ENCODE results near the gene CDC42EP1.

CDC42EP1 gene

GRCh38 chr22:37564111-37564711 lies 3.9 kb downstream of the CDC42EP1 start:
- Histone ChIP-seq H3K36me3 (ENCODE audit: control insufficient read depth, low read depth, low read length) (no peaks in the 10 kb centered on the region), H3K27ac (ENCODE audit: low read length) (no peak overlapping the region), H3K9ac (ENCODE audit: low read length) (no peak overlapping the region), H3K4me1 (ENCODE audit: control insufficient read depth, low read depth, low read length) (peaks cover 22% of the 10 kb centered on the region), H3K27me3 (ENCODE audit: control insufficient read depth, insufficient read depth, low read length) (peaks cover 30% of the 10 kb centered on the region), H3K4me3 (ENCODE audit: low read length) (no peak overlapping the region), H3K9me3 (ENCODE audit: control insufficient read depth, low read depth, low read length) (no peaks in the 10 kb centered on the region)

- no peak overlapping the region for H3K4me3 ChIP-seq (ENCODE audit: low read length)
- H3K27me3 ChIP-seq (ENCODE audit: control insufficient read depth, insufficient read depth, low read length): peaks cover 19% of the 10 kb centered on the region
- H3K27ac ChIP-seq (ENCODE audit: low read length): no peak overlapping the region
- H3K9ac ChIP-seq (ENCODE audit: low read length): no peak overlapping the region
- H3K4me1 ChIP-seq (ENCODE audit: control insufficient read depth, low read depth, low read length): peaks cover 26% of the 10 kb centered on the region
- no peaks in the 10 kb centered on the region for H3K36me3 ChIP-seq (ENCODE audit: control insufficient read depth, low read depth, low read length)
- H3K9me3 ChIP-seq (ENCODE audit: control insufficient read depth, low read depth, low read length): no peaks in the 10 kb centered on the region
These were observed 5.5 kb downstream of the CDC42EP1 start for GRCh38 chr22:37565830-37566229.

DNA sequence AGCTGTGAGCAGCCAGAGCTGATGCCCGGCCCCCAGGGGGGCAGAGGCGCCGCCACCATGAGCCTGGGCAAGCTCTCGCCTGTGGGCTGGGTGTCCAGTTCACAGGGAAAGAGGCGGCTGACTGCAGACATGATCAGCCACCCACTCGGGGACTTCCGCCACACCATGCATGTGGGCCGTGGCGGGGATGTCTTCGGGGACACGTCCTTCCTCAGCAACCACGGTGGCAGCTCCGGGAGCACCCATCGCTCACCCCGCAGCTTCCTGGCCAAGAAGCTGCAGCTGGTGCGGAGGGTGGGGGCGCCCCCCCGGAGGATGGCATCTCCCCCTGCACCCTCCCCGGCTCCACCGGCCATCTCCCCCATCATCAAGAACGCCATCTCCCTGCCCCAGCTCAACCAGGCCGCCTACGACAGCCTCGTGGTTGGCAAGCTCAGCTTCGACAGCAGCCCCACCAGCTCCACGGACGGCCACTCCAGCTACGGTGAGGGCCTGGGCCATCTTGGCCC lies 6.1 kb downstream of the CDC42EP1 start:
- Histone ChIP-seq H3K27ac (ENCODE audit: low read length) (no peak overlapping the region), H3K9ac (ENCODE audit: low read length) (no peak overlapping the region), H3K9me3 (ENCODE audit: control insufficient read depth, low read depth, low read length) (no peaks in the 10 kb centered on the region), H3K4me1 (ENCODE audit: control insufficient read depth, low read depth, low read length) (peaks cover 24% of the 10 kb centered on the region), H3K27me3 (ENCODE audit: control insufficient read depth, insufficient read depth, low read length) (peaks cover 14% of the 10 kb centered on the region), H3K4me3 (ENCODE audit: low read length) (no peak overlapping the region), H3K36me3 (ENCODE audit: control insufficient read depth, low read depth, low read length) (no peaks in the 10 kb centered on the region)

DNA sequence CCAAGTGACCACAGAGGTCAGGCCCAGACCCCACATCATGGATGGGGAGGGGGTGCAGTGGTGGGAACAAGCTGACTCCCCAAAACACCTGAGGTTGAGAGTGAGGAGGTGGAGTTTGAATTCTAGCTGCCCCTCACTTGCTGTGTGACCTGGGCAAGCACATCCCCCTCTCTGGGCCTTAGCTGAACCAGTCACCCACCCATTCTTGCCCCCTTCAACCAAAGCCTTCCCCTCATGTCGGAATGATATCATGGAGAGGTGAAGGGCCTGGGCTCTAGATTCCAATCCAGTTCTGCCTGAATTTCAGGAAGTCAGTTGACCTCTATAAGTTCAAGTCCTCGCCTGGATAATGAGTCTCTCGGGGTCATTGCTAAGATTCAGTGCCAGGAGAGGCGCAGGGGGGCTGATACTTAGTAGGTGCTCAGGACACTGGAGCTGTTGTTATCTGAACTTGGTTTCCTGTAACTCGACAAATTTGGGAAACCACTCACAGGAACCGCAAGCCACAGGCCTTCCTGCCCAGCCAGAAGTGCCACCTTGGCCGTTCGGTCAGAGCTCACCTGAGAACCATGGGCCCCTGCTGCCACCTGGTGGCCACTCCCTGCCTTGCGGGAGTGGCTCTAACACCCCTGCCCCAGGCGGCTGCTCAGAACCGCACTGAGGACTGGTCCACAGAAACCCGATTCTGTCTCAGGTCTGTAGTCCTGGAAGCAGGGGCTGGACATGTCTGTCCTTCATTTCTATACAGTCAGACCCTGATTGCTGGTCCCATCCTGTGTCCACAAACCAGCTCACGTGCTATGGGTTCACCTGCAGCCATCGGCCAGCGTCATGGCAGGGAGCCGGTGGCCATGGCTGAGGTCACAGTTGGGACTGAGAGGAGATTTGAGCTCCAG lies 6.9 kb downstream of the CDC42EP1 start:
- Histone ChIP-seq H3K4me1 (ENCODE audit: control insufficient read depth, low read depth, low read length) (peaks cover 18% of the 10 kb centered on the region), H3K9me3 (ENCODE audit: control insufficient read depth, low read depth, low read length) (no peaks in the 10 kb centered on the region)

GRCh38 chr22:37568012-37568411 lies 7.7 kb downstream of the CDC42EP1 start:
- H3K9ac ChIP-seq (ENCODE audit: low read length): no peak overlapping the region
- H3K4me1 ChIP-seq (ENCODE audit: control insufficient read depth, low read depth, low read length): peaks cover 18% of the 10 kb centered on the region
- no peaks in the 10 kb centered on the region for H3K9me3 ChIP-seq (ENCODE audit: control insufficient read depth, low read depth, low read length)
- H3K4me3 ChIP-seq (ENCODE audit: low read length): no peak overlapping the region
- H3K27ac ChIP-seq (ENCODE audit: low read length): no peak overlapping the region
- H3K27me3 ChIP-seq (ENCODE audit: control insufficient read depth, insufficient read depth, low read length): no peaks in the 10 kb centered on the region
- no peaks in the 10 kb centered on the region for H3K36me3 ChIP-seq (ENCODE audit: control insufficient read depth, low read depth, low read length)

More for the DNA sequence above, 6.9 kb downstream of the CDC42EP1 start:
- Histone ChIP-seq H3K9ac (ENCODE audit: low read length) (no peak overlapping the region), H3K36me3 (ENCODE audit: control insufficient read depth, low read depth, low read length) (no peaks in the 10 kb centered on the region), H3K4me3 (ENCODE audit: low read length) (no peak overlapping the region), H3K27ac (ENCODE audit: low read length) (no peak overlapping the region), H3K27me3 (ENCODE audit: control insufficient read depth, insufficient read depth, low read length) (peaks cover 6% of the 10 kb centered on the region)

- H3K27me3 ChIP-seq (ENCODE audit: control insufficient read depth, insufficient read depth, low read length): no peaks in the 10 kb centered on the region
- no peaks in the 10 kb centered on the region for H3K9me3 ChIP-seq (ENCODE audit: control insufficient read depth, low read depth, low read length)
- no peak overlapping the region for H3K4me3 ChIP-seq (ENCODE audit: low read length)
- no peak overlapping the region for H3K9ac ChIP-seq (ENCODE audit: low read length)
- no peaks in the 10 kb centered on the region for H3K36me3 ChIP-seq (ENCODE audit: control insufficient read depth, low read depth, low read length)
- peaks cover 12% of the 10 kb centered on the region for H3K4me1 ChIP-seq (ENCODE audit: control insufficient read depth, low read depth, low read length)
- H3K27ac ChIP-seq (ENCODE audit: low read length): no peak overlapping the region
These were observed 8.2 kb downstream of the CDC42EP1 start for GRCh38 chr22:37568448-37569008.

DNA sequence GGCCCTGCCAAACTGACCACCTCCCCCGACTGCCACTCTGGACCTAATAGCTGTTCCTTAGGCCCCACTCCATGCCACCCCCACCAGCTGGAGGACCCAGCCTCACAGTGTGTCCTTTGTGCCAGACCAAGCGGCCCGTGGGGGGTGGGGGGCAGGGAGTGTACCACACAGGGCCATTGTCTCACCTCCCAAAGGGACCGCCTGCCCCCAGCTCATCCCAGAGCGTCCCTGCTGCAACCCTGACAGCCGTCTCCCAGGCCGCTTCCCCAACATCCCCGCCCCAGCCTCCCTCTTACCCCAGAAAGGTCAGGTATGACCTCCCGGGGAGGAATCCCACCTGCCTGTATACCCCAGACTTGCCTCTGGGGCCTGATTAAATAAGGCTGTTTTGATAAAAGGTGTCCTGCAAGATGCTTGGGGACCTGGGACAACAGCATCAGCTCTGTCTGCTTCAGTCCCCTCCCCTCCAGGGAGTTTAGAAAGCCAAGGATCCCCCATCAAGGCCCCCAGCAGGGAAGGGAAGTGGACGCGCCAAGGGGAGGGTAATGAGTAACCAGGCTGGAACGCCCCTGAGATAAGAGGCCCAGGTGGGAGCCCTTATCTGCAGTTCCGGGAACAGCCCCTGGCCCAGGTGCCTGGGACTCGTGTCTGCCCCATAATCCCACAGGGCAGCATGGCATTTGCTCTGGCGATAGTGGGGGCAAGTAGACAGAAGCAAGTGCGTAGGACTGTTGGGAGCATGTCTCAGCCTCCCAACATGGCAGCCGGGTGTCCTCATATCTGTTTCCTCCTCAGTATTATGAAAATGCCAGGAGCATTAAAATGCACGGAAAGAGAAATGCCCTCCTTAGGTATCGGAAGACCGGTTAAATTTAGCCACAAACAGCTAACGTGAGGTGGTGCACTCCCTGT lies 9.0 kb downstream of the CDC42EP1 start:
- no peak overlapping the region for H3K27ac ChIP-seq (ENCODE audit: low read length)
- H3K36me3 ChIP-seq (ENCODE audit: control insufficient read depth, low read depth, low read length): no peaks in the 10 kb centered on the region
- no peaks in the 10 kb centered on the region for H3K27me3 ChIP-seq (ENCODE audit: control insufficient read depth, insufficient read depth, low read length)
- no peaks in the 10 kb centered on the region for H3K9me3 ChIP-seq (ENCODE audit: control insufficient read depth, low read depth, low read length)
- no peak overlapping the region for H3K9ac ChIP-seq (ENCODE audit: low read length)
- H3K4me3 ChIP-seq (ENCODE audit: low read length): no peak overlapping the region
- peaks cover 11% of the 10 kb centered on the region for H3K4me1 ChIP-seq (ENCODE audit: control insufficient read depth, low read depth, low read length)

- Histone ChIP-seq H3K9ac (ENCODE audit: low read length) (no peak overlapping the region), H3K27ac (ENCODE audit: low read length) (no peak overlapping the region), H3K4me1 (ENCODE audit: control insufficient read depth, low read depth, low read length) (peaks cover 11% of the 10 kb centered on the region), H3K36me3 (ENCODE audit: control insufficient read depth, low read depth, low read length) (no peaks in the 10 kb centered on the region), H3K27me3 (ENCODE audit: control insufficient read depth, insufficient read depth, low read length) (no peaks in the 10 kb centered on the region), H3K4me3 (ENCODE audit: low read length) (no peak overlapping the region), H3K9me3 (ENCODE audit: control insufficient read depth, low read depth, low read length) (no peaks in the 10 kb centered on the region)
These were observed 9.8 kb downstream of the CDC42EP1 start for GRCh38 chr22:37569921-37570660.

- Histone ChIP-seq H3K9ac (ENCODE audit: low read length) (no peak overlapping the region), H3K27me3 (ENCODE audit: control insufficient read depth, insufficient read depth, low read length) (no peaks in the 10 kb centered on the region), H3K27ac (ENCODE audit: low read length) (no peak overlapping the region), H3K9me3 (ENCODE audit: control insufficient read depth, low read depth, low read length) (no peaks in the 10 kb centered on the region), H3K36me3 (ENCODE audit: control insufficient read depth, low read depth, low read length) (no peaks in the 10 kb centered on the region), H3K4me1 (ENCODE audit: control insufficient read depth, low read depth, low read length) (peaks cover 11% of the 10 kb centered on the region), H3K4me3 (ENCODE audit: low read length) (no peak overlapping the region)
These were observed 10.3 kb downstream of the CDC42EP1 start for GRCh38 chr22:37570661-37570976.

DNA sequence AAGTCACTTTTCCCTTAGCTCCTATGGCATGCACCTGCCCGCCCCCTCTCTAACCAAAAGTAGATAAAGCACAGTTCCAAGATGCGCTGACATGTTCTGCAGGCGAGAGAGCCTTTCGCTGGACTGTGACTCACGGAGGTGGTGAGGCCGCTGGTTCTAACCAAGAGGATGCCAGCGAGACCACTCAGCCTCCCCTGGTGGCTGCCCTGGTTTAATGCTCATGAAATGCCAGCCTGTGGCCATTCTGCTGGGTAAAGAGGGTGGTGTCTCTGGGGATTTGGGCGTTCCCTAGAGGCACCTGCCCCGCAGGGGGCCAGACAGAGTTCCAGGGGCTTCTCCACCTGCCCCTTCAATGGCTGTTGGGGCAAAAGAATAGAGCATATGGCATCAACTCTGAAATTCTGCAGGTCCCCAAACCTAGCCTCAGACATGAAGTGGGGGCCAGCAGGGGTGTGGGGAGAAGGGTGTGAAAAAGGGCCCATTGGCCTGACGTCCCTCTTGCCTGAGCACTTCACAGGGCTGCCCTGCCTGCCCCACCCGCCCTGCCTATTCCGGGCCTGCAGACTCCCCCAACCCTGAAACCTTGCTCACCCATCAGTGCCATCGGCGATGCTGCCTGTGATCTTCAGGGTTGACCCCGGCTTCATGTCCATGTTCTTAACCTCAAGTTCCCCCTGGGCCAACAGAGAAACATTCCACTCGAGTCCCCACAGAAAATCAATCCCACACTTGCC lies 11.1 kb downstream of the CDC42EP1 start:
- no peaks in the 10 kb centered on the region for H3K9me3 ChIP-seq (ENCODE audit: control insufficient read depth, low read depth, low read length)
- peaks cover 11% of the 10 kb centered on the region for H3K4me1 ChIP-seq (ENCODE audit: control insufficient read depth, low read depth, low read length)
- no peaks in the 10 kb centered on the region for H3K27me3 ChIP-seq (ENCODE audit: control insufficient read depth, insufficient read depth, low read length)
- H3K36me3 ChIP-seq (ENCODE audit: control insufficient read depth, low read depth, low read length): no peaks in the 10 kb centered on the region
- H3K9ac ChIP-seq (ENCODE audit: low read length): no peak overlapping the region
- no peak overlapping the region for H3K4me3 ChIP-seq (ENCODE audit: low read length)
- no peak overlapping the region for H3K27ac ChIP-seq (ENCODE audit: low read length)
